Stomach (tissue), 4 donors: ENCODE measurements around the gene FGR.

Experiments
- EP300 ChIP-seq: sonication (generic); formaldehyde crosslinking; IDR thresholded peaks from one replicate; pipeline ENCODE4 v1.6.1; 2017; ENCODE audit warnings: antibody characterized with exemption
- POLR2A ChIP-seq, 4 donors: fragments of 450-650 bp; IDR thresholded peaks; one replicate each; pipeline ENCODE4 v1.6.1; 2016; ENCODE audit warnings: antibody characterized with exemption in 4 of 4, control low read depth in 2 of 4, mild to moderate bottlenecking in 1 of 4, moderate library complexity in 1 of 4
- POLR2AphosphoS5 ChIP-seq, 3 donors: sonication (generic); formaldehyde crosslinking; IDR thresholded peaks; one replicate each; pipeline ENCODE4 v1.6.1; 2016; ENCODE audit warnings: antibody characterized with exemption in 3 of 3
- TF ChIP-seq, protein P1 (sequence below), 7 experiments: fragments of 450-650 bp in 4 of 7; fragments of 200-600 bp in 3 of 7; sonication (generic) in 3 of 7; IDR thresholded peaks; one replicate each; pipeline ENCODE4 v1.5.1; 2016 to 2019; ENCODE audit warnings: antibody characterized with exemption in 7 of 7, control low read depth in 2 of 7, mild to moderate bottlenecking in 1 of 7

- TF ChIP-seq, protein P1, sequence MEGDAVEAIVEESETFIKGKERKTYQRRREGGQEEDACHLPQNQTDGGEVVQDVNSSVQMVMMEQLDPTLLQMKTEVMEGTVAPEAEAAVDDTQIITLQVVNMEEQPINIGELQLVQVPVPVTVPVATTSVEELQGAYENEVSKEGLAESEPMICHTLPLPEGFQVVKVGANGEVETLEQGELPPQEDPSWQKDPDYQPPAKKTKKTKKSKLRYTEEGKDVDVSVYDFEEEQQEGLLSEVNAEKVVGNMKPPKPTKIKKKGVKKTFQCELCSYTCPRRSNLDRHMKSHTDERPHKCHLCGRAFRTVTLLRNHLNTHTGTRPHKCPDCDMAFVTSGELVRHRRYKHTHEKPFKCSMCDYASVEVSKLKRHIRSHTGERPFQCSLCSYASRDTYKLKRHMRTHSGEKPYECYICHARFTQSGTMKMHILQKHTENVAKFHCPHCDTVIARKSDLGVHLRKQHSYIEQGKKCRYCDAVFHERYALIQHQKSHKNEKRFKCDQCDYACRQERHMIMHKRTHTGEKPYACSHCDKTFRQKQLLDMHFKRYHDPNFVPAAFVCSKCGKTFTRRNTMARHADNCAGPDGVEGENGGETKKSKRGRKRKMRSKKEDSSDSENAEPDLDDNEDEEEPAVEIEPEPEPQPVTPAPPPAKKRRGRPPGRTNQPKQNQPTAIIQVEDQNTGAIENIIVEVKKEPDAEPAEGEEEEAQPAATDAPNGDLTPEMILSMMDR (IDR thresholded peaks at IDR 0.05) = no peak
- TF ChIP-seq POLR2A (IDR thresholded peaks at IDR 0.05) = no peak
- TF ChIP-seq POLR2AphosphoS5 (IDR thresholded peaks at IDR 0.05) = no peak
- no peak for TF ChIP-seq EP300
These were observed 39.4 kb downstream of the FGR start for GRCh38 chr1:27595597-27595996.
